Fibroblast of skin of left quadriceps (primary cell): ENCODE measurements around the gene SH2D5.
A peak's percentile ranks its signal among the peaks of the same experiment; 100 is the strongest.

Experiments used
- DNase-seq, 2 experiments: peaks; one replicate each; pipeline ENCODE4 v3.0.0-alpha.2; 2013; ENCODE audit warnings: low read depth in 2 of 2

SH2D5 gene

DNA sequence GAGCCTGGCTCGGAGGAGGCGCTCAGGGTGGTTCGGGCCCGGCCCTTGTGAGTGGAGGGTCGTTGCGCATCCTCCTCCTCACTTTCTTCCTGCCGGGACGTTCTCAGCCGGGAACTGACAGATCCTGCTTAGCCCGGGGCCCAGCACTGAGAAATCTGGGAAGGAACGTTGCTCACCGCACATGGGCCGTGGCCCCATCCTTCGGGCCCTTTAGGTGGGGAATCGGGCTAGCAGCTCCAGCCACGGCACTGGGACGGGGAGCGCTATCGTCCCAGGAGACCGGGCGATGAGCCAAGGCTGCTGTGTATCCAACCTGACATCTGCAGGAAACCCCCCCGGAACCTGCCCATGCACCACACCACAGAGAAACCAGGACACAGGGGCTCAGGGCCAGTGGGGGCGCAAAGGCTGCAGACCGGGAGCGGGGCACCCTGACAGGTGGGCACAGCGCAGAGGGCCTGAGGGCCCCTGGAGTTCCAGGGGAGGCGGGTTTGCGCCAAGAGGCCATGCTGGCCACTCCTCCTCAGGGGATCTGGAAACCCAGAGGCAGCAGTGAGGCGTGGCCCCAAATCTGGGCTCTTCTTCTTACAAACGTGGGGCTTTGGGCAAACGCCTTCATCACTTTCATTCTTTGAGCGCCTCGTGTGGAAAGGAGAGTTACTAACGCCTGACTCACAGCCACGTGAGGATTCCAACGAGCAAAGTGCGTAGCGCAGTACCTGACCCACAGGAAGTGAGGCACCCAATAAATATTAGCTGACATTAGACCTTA lies at the start of gene SH2D5:
SH2D5 (minus strand) TSS at position 116 of the 772 bp plus-strand sequence. CDS start 4,659 bp downstream, outside the sequence.
- peak; percentile 88 to 89 for DNase-seq

DNA sequence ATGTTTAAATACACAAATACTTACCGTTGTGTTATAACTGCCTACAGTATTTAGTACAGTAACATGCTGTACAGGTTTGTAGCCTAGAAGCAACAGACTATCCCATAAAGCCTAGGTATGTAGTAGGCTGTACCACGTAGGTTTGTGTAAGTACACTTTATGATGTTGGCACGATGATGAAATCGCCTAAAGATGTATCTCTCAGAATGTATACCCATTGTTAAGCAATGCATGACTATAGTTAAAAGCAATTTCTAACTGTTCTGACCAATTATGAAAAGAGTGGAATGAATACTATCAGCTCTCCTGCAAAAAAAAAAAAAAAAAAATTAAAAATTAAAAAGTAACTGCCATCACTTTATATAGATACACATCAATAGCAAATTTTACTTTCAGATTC lies 43.2 kb upstream of the SH2D5 start:
- no peak for DNase-seq

DNA sequence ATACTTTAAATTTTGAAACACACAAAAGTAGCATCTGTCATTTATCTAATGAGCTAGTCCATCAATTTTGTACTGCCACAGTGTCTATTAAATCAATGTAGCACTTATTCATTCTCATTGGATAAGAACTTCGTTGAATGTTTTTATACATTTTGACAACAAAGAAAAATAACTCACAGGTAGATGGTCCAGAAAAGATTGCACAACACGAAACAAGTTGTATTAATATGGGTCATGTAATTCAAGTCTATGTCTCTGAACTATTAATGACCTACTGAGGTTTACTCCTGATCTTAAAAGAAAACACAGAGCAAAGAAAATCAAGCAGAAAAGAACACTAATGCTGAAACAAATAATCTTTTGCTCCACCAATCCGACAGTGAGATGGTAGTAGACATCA lies 39.3 kb upstream of the SH2D5 start:
- DNase-seq: no peak

DNA sequence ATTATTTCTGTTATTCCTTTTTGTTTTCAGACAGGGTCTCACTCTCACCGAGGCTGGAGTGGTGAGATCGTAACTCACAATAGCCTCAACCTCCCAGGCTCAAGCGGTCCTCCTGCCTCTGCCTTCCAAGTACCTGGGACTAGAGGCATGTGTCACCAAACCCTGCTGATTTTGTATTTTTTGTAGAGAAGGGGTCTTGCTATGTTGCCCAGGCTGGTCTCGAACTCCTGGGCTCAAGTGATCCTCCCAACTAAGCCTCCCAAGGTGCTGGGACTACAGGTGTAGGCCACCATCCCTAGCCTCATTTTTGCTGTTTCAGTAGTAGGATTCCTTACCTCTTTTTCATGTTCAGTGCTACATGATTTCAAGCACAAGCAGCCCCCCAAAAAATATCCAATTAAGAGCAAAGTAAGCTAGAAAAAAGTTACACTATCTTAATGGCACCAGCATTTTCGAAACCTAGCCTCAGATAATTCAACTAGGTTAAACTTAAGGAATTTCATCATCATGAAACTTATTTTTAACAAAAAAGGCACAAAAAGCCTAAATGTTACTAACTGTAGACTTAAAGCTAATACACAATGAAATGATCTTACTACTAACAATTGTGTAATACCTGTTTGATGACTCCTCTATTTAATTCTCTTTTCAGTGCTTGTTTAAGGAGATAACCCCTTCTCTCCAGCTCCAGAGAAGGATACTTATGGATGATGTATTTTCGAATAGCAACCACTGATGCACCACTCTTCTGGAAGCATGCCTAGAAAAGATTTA lies 38.0 kb upstream of the SH2D5 start:
- no peak for DNase-seq

DNA sequence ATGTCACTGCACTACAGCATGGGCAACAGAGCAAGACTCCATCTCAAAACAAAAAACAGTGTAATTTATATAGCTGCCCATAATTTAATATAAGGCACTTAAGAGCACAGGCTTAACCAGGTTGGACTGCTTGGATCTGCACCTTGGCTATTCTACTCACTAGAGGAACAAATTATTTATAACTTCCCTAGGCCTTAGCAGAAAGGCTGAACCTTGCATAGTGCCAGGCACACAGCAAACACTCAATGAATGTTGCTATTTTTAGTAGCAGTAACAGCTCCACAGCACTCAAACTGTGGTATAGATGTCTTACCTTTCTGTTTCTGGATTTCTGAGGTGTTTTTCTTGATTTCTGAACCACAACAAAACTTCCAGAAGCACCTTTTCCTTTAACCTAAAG lies 34.8 kb upstream of the SH2D5 start:
- DNase-seq: no peak

DNA sequence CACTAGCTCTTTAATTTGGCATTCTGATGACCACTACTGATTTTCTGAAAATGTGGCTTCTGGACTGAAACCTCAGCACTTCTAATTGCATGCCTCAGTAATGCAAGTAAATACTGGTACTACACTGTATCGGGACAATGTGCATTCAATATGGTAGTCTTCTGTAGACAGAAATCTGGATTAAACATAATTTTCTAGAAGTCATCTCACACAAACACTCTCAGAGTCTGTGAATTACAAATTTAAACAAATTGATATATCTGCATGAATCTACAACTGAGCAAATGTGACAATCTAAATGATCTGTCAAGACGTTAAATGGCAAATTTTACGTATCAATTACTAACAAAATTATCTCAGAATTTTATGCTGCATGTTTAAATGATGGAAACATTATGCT lies 30.9 kb upstream of the SH2D5 start:
- no peak for DNase-seq

DNA sequence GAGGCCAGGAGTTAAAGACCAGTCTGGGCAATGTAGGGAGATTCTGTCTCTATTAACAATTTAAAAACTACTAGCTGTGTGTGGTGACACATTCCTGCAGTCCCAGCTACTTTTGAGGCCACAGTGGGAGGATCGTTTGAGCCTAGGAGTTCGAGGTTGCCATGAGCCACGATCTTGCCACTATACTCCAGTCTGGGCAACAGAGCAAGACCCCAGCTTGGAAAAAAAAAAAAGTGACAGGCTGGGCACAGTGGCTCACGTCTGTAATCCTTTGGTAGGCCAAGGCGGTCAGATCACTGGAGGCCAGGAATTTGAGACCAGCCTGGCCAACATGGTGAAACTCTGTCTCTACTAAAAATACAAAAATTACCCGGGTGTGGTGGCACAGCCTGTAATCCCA lies 27.8 kb upstream of the SH2D5 start:
- no peak for DNase-seq

DNA sequence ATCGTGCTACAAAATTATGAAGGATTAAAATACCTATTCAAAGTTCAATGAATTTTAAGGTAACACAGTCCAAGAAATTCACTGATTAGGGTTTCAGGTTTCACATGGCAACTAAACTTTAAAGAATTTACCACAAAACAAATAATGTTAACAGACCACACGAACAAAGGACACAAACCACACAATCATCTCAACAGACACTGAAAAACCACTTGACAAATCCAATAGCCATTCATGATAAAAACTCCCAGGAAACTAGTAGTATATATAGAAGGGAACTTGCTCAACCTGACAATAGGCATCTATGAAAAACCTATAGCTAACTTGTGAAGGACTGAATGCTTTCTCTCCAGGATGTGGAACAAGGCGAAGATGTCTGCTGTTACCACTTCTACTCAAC lies 21.1 kb upstream of the SH2D5 start:
- no peak for DNase-seq

DNA sequence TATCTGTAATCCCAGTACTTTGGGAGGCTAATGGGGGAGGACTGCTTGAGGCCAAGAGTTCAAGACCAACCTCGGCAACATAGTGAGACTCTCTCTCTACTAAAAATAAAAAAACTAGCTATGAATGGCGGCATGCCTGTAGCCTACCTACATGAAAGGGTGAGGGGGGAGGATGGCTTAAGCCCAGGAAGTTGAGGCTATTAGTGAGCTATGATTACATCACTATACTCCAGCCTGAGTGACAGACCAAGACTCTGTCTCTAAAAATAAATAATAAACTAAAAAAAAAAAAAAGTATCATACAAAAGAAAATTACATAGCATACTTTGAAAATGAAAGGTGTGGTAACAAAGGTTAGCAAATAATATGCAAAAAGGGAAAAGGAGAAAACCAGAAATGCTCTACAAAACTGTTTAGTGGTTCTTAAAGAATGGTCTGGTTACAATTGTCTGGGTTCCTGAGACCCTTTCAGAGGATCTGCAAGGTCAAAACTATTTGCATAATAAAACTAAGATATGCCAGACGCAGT lies 19.0 kb upstream of the SH2D5 start:
- DNase-seq: no peak

DNA sequence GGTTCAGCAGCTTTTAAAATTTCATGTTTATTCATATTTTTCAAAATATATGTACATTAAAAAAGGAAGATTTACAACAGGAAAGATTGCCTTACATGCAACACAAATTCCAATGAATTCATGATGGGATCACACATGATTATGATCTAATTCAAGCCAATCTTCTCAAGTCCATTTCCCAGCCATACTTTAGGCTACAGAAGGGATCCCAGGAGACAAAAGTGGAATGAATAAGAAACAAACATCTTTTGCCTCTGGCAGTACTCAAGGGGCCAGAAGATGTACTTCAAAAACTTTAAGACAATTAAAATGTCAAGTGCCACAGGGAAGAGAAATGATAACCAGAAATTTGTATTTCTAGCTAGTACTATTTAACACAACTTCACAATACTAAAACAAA lies 10.2 kb upstream of the SH2D5 start:
- DNase-seq: no peak

DNA sequence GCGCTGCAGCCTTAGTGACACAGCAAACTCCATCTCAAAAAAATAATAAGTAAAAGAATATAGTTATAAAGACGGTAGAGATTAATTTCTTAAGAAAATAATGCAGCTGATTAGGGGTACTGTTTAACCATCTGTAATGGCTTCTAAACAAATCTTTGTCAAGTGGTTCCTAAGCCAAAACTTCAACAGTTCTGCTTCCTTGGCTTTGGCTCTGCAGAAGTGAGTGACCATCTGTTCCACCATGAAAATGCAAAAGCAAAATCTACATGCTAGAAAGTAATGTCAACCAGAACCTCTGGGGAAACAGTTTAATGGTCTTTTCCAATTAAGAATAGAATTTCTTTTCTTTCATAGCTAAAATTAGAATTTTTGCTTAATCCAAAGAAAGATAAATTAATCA lies 8.3 kb upstream of the SH2D5 start:
- DNase-seq: no peak

DNA sequence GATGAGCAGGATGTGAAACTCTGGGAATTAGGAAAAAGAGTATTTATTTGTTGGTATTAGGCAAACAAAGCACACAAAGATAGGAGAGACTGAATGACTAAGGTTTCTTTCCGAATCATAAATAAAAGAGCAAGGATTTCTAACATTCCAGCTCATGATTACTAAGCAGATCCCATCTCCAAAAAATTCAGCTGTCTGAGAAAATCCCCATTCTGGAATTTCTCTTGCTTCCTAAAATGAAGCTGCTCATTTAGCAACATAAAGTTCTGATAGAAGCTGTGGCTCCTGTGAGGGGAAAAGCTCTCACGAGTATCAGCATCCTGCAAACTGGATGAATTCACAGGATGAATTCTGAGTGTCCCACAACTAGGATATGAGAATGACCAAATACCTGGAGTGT lies 6.7 kb upstream of the SH2D5 start:
- peak; percentile 32 to 33 for DNase-seq

DNA sequence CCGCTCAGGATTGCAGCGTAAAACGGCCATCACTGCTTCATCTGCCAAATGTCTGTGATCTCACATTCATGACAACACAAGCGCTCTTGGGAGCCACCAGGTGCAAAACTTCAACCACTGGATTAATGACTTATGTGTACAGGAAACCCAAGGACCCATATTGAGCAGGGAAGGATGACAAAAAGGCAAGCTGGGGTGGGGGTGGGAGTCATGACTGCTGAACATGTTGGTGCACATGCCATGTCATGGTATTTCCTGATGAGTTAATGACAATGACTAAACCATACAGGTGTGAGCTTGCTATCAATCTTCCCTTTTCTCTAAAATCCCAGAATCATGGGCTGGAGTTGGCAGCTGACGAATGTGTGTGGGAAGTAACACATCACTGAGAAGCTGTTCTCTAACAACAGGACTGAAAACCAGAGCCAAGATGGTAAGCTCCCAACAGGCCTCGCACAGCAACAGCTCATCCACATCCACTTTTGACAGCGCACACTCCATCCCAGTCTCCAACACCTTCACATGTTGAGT lies 3.1 kb upstream of the SH2D5 start:
- no peak for DNase-seq

DNA sequence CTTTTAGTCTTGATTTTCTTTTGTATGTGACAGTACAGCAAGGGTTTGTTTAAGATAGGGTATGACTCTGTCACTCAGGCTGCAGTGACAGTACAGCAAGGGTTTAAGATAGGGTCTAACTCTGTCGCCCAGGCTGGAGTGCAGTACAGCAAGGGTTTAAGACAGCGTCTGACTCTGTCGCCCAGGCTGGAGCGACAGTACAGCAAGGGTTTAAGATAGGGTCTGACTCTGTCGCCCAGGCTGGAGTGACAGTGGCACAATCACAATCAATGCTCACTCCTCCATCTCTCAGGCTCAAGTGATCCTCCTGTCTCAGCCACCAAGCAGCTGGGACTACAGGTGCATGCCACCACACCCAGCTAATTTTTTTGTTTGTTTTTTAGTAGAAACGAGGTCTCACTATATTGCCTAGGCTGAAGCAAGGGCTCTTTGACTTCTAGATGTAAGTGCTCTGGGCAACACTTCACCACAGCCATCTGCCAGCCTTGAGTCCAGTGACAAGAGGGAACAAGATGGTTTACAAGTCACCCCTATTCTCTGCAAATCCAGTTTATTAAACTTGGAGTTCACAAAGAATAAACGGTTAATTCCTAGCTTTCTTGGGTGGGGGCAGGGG lies 965 bp upstream of the SH2D5 start:
- DNase-seq: no peak

DNA sequence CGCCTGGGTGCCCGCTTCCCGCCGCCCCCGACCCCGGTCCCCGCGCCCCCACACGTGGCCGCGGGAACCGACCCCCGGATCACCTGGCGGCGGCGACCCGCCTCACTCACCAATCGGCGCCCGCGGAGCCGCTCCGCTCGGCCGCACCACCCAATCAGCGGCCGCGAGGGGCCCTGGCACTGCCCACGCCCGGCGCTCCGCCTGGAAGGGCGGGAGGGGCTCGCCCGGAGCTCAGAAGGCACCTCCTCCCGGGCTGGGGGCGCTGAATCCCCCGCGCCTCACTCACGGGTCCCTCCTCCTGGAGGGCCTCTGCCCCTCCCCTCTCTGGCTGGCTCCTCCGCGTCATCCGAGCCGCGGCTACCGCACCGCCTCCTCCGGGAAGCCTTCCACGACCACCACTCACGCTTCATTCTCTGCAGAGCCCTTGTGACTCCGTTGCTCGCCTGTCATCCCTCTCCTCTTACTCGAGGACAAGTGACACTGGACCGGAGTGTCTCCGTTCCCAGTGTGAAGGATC lies 374 bp downstream of the SH2D5 start:
- peak; percentile 22 for DNase-seq

DNA sequence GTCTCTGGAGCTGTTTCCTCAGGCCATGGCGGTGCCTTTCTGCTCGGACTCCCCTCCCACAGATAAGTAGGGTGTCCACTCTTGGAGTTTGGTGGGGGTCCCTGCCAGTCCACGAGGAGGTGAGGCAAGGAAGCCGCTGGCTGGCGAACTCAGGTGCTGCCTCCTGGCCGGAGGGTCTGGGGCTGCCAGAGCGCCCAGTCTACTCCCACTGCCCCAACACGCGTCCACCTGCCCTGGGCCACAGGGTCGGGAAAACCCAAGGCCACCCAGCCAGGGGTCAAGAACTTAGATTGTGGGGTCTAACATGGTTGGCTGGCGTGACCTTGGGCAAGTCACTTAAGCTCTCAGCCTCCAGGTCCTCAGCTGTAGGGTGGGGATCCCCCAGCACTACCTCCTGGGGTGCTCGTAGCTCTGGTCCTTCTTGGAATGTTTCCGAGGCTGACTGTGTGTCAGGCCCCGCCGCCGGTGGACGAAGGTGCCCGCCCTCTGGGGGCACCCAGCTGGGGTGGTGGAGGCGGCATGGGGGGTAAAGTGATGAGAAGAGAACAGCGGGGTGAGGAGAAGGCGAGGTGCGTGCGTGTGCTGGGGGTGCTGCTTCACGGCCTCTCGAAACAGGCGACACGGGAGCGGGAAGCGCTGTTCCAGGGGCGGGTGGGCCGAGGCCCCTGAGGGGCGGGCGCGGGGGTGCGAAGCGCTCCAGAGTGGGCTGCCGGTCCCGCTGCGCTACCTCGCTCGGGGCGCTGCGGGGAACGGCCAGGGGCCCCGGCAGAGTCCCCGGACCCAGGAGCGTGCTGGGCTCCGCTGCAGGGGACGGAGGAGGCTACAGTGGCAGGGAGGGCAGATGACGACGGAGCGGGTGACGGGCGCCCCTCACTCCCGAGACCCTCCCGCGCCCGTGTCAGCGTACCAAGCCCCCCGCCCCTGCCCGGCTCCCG lies 1.2 kb downstream of the SH2D5 start:
- no peak for DNase-seq

DNA sequence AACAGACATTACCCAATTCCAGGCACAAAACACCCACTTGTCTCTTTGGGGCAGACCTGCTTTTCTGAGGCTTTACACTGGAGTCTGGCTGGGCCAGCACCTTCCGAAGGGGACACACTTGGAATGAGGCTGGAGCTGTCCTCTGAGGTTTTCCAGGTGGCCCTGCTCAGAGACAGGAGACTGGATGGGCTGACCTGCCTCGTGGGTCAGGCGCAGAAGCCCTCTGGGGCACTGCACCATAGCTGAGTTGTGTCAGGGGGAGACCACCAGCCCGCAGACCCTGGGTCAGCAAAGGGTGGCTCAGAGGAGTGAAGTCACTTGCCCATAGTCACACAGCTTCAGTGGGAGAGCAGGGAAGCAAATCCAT lies 1.8 kb downstream of the SH2D5 start:
- DNase-seq: no peak

DNA sequence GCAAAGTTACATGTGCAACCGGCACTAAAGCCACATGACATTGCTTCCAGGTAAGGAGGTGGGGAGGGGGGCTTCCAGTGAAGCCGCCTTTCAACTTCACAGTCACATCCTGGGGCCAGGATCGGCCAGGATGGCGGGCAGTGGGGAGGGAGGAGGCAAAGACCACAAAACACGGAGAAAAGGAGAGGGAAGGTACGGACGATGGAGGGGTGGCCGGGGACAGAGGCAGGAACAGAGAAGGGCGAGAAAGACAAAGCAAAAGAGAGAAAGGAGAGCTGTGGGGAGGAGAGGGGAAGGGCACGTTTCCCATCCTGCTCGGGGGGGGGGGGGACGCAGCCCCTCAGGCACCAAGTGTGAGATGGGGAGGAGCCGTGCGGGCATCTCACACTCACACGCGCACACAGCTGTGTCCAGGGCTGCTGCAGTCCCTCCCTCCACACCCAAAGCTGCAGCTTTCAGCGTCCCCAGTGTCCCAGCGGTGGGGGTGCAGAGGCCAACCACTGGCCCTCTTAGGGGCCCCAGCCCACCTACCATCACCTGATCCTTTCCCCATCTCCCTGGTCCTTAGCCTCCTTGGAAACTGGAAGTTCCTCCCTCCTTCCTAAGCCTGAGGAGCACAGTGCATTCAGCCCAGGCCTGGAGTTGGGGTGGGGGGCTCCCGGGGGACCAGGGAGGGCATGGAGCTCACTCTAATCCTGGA lies 2.4 kb downstream of the SH2D5 start:
- no peak for DNase-seq

DNA sequence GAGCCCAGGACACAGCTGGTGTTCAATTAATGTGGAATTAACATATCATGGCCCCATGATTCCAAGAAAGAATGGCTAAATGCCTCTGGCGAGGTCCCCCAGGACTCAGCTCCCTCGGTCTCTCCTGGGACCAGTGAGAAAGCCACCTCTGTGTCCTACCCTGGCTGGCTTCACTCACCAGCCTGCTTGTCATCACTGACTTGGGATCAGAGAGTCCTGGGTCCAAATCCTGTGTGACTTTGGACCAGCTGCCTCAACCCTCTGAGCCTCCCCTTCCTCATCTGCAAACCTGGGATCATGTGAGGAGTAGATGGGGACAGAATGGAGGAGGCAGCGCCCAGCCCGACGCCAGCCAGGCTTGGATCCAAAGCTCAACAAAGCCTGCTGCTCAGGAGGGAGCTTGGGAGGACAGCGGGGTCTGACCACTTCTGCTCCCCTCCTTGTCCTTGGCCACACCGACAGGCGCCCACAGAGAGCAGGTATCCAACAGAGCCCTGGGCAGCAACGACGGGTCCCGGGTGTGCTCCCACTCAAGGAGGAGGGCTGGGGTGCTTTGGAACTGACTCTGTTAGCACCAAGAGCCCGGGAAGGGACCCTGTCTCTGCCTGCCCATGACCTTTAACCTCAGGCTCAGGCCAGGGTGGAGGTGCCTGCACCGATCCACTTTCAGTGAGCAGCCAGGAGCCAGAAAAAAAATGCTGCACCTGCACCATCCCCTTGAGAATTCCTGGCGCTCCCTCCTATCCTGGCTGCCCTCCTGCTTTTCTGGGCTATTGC lies 3.2 kb downstream of the SH2D5 start:
- no peak for DNase-seq
